NCI-H748 treated with DMSO at 0.1 percent for 48 hours (cell line): ENCODE measurements around the gene VRK2.
"Not testable (repeated sequence)": the region's sequence is repeated elsewhere in the genome, so short reads cannot be mapped to it uniquely, and the experiment has no call there.

Experiments
- DNase-seq: peaks from one replicate; lab custom pipeline; 2025; lab: John Stamatoyannopoulos, UW

Gene VRK2

GRCh38 chr2:58107803-58108710 is 61.5 kb downstream of the VRK2 start:
- DNase-seq, result no peak

- no peak for DNase-seq
Measured at GRCh38 chr2:58109481-58109880, 62.9 kb downstream of the VRK2 start.

- DNase-seq, result no peak
Measured at GRCh38 chr2:58110765-58111164, 64.2 kb downstream of the VRK2 start.

- not testable (repeated sequence) for DNase-seq
Measured at GRCh38 chr2:58113563-58113962, 67.0 kb downstream of the VRK2 start.

- no peak for DNase-seq
Measured at GRCh38 chr2:58120626-58121229, 74.1 kb downstream of the VRK2 start.

GRCh38 chr2:58122040-58122439 is 75.4 kb downstream of the VRK2 start:
- DNase-seq, result no peak

- DNase-seq, result no peak
Measured at GRCh38 chr2:58122540-58122939, 75.9 kb downstream of the VRK2 start.

GRCh38 chr2:58127111-58127510 is 80.5 kb downstream of the VRK2 start:
- no peak for DNase-seq

- no peak for DNase-seq
Measured at GRCh38 chr2:58130238-58130637, 83.6 kb downstream of the VRK2 start.

- DNase-seq, result no peak
Measured at GRCh38 chr2:58131191-58132011, 84.8 kb downstream of the VRK2 start.

GRCh38 chr2:58133395-58133794 is 86.8 kb downstream of the VRK2 start:
- DNase-seq, result no peak

- no peak for DNase-seq
Measured at GRCh38 chr2:58135861-58136260, 89.3 kb downstream of the VRK2 start.

- no peak for DNase-seq
Measured at GRCh38 chr2:58137221-58137620, 90.6 kb downstream of the VRK2 start.

GRCh38 chr2:58137856-58138255 is 91.2 kb downstream of the VRK2 start:
- DNase-seq, result no peak

GRCh38 chr2:58138396-58139030 is 91.9 kb downstream of the VRK2 start:
- no peak for DNase-seq

GRCh38 chr2:58140508-58141072 is 94.0 kb downstream of the VRK2 start:
- DNase-seq, result no peak

- not testable (repeated sequence) for DNase-seq
Measured at GRCh38 chr2:58145769-58146168, 99.2 kb downstream of the VRK2 start.

- DNase-seq, result no peak
Measured at GRCh38 chr2:58146707-58147106, 100.1 kb downstream of the VRK2 start.

- peak; percentile 47 for DNase-seq
Measured at GRCh38 chr2:58155160-58155778, 108.7 kb downstream of the VRK2 start.

GRCh38 chr2:58156780-58157179 is 110.2 kb downstream of the VRK2 start:
- DNase-seq, result no peak

- no peak for DNase-seq
Measured at GRCh38 chr2:58157754-58158153, 111.1 kb downstream of the VRK2 start.
